K562 (cell line): ENCODE results near the gene ASIC1. TPM values are rescaled to one million over a fixed set of nuclear protein-coding genes. Genes with fewer than 3 reads are reported as not detected.

Experiments used
- CBFB ChIP-seq: sonication (generic); formaldehyde crosslinking; IDR thresholded peaks from 2 replicates; pipeline ENCODE4 v1.4.0; 2020; ENCODE audit warnings: mild to moderate bottlenecking, missing genetic modification reagents
- CEBPG ChIP-seq, 3 experiments: fragments of 200-800 bp in 1 of 3; sonication (Bioruptor generic) in 1 of 3; sonication (generic) in 1 of 3; formaldehyde crosslinking in 1 of 3; IDR thresholded peaks in 2 of 3; conservative IDR thresholded peaks in 1 of 3; 2 replicates each; pipeline versions ENCODE4 v1.6.1 to v1.8.0; 2016 to 2022; ENCODE audit warnings: missing compliant biosample characterization in 2 of 3, missing genetic modification characterization in 2 of 3, mild to moderate bottlenecking in 1 of 3, missing genetic modification reagents in 1 of 3
- HBP1 ChIP-seq: fragments of 450-650 bp; formaldehyde crosslinking; IDR thresholded peaks from 2 replicates; pipeline ENCODE4 v1.4.0; 2022; ENCODE audit warnings: missing genetic modification characterization
- HMBOX1 ChIP-seq: sonication (generic); IDR thresholded peaks from 2 replicates; pipeline ENCODE4 v1.6.1; 2016
- HMG20A ChIP-seq: fragments of 450-650 bp; formaldehyde crosslinking; conservative IDR thresholded peaks from 2 replicates; pipeline ENCODE4 v1.4.0; 2020; ENCODE audit warnings: mild to moderate bottlenecking, mixed read lengths
- IRF1 ChIP-seq: sonication (generic); formaldehyde crosslinking; IDR thresholded peaks from 2 replicates; pipeline ENCODE4 v1.8.0; 2022; ENCODE audit warnings: missing genetic modification reagents, mild to moderate bottlenecking, borderline replicate concordance
- MAZ ChIP-seq, 2 experiments: fragments of 450-650 bp in 1 of 2; sonication (generic) in 1 of 2; formaldehyde crosslinking; IDR thresholded peaks in 1 of 2; conservative IDR thresholded peaks in 1 of 2; 2 replicates each; pipeline versions ENCODE4 v1.4.0 to v1.5.0; 2020; ENCODE audit warnings: mild to moderate bottlenecking in 1 of 2, missing genetic modification reagents in 1 of 2
- MTA2 ChIP-seq: fragments of 450-650 bp; IDR thresholded peaks from 2 replicates; pipeline ENCODE4 v1.6.1; 2016; ENCODE audit warnings: low read depth
- PTTG1 ChIP-seq: fragments of 450-650 bp; IDR thresholded peaks from 2 replicates; pipeline ENCODE4 v1.6.1; 2016; ENCODE audit warnings: low read depth, mild to moderate bottlenecking, missing genetic modification characterization, missing compliant biosample characterization
- RBM25 ChIP-seq: fragments of 200-400 bp; formaldehyde crosslinking; IDR thresholded peaks from 2 replicates; pipeline ENCODE4 v1.6.1; 2018; ENCODE audit warnings: low read length, low read depth, moderate library complexity; ENCODE audit not compliant: severe bottlenecking
- SAP30 ChIP-seq: fragments of 200-600 bp; sonication (generic); IDR thresholded peaks from 2 replicates; pipeline ENCODE4 v1.6.1; 2012; ENCODE audit warnings: borderline replicate concordance, low read depth, mild to moderate bottlenecking, moderate library complexity, low read length, control low read depth, inconsistent platforms; ENCODE audit not compliant: insufficient read depth, poor library complexity, severe bottlenecking
- SIN3A ChIP-seq, 2 experiments: fragments of 150-350 bp in 1 of 2; IDR thresholded peaks; 2 replicates each; pipeline ENCODE4 v1.6.1; 2011 to 2016; ENCODE audit warnings: borderline replicate concordance in 2 of 2, low read depth in 2 of 2, low read length in 2 of 2, mild to moderate bottlenecking in 2 of 2, moderate library complexity in 2 of 2; ENCODE audit not compliant: control insufficient read depth in 1 of 2
- SIN3B ChIP-seq: fragments of 450-650 bp; IDR thresholded peaks from 2 replicates; pipeline ENCODE4 v1.6.1; 2017; ENCODE audit warnings: low read depth, mild to moderate bottlenecking, moderate library complexity
- TEAD4 ChIP-seq, 2 experiments: sonication (generic) in 1 of 2; formaldehyde crosslinking in 1 of 2; IDR thresholded peaks; 2 replicates each; pipeline versions ENCODE4 v1.6.1 to v1.8.0; 2012 to 2022; ENCODE audit warnings: borderline replicate concordance in 1 of 2, inconsistent platforms in 1 of 2, low read length in 1 of 2, mild to moderate bottlenecking in 1 of 2, missing genetic modification reagents in 1 of 2
- VEZF1 ChIP-seq: fragments of 200-800 bp; sonication (Bioruptor generic); IDR thresholded peaks from 2 replicates; pipeline ENCODE4 v1.6.1; 2017; ENCODE audit warnings: missing genetic modification characterization, missing compliant biosample characterization
- YY1 ChIP-seq, 3 experiments: IDR thresholded peaks; 2 replicates each; pipeline ENCODE4 v1.6.1; 2011; ENCODE audit warnings: low read length in 2 of 3, mild to moderate bottlenecking in 2 of 3, moderate library complexity in 2 of 3, borderline replicate concordance in 1 of 3, control low read depth in 1 of 3, low read depth in 1 of 3; ENCODE audit not compliant: insufficient read depth in 3 of 3, insufficient replicate concordance in 2 of 3, control insufficient read depth in 1 of 3, insufficient read length in 1 of 3; ENCODE audit errors: extremely low read depth in 1 of 3
- ZNF224 ChIP-seq: sonication (generic); formaldehyde crosslinking; IDR thresholded peaks from 2 replicates; pipeline ENCODE4 v1.8.0; 2022; ENCODE audit warnings: mild to moderate bottlenecking, missing genetic modification reagents
- ZNF699 ChIP-seq: fragments of 250-450 bp; sonication (Bioruptor Pico); IDR thresholded peaks from 2 replicates; pipeline ENCODE4 v1.8.0; 2021; ENCODE audit warnings: mild to moderate bottlenecking, moderate library complexity; ENCODE audit not compliant: insufficient replicate concordance
- polyA plus RNA-seq, 8 experiments: library from polyadenylated mRNA; depleted of rRNA in 4 of 8; stranded (reverse) in 5 of 8; unstranded in 3 of 8; fragments of >200 nt; fragmentation: Nextera tagmentation in 2 of 8; fragmentation: Illumina TruSeq in 1 of 8; extraction: Ambion mirVana in 2 of 8; extraction: Trizol in 1 of 8; gene quantifications; 2 replicates each; pipeline versions ENCODE4 v1.2.1 to v1.2.3, GENCODE V29; 2011 to 2014; ENCODE audit warnings: inconsistent platforms in 1 of 8, missing spikeins in 1 of 8
- total RNA-seq, 7 experiments: library from RNA; depleted of rRNA in 6 of 7; stranded (reverse); fragments of >200 nt in 6 of 7; fragmentation: Illumina TruSeq in 2 of 7; extraction: Trizol in 2 of 7; gene quantifications; 2 replicates each; pipeline versions ENCODE4 v1.2.1 to v1.2.3, GENCODE V29; 2011 to 2021; ENCODE audit warnings: low replicate concordance in 1 of 7

The ASIC1 gene
- total and polyA plus RNA-seq, 9 of the 15 experiments (the other 6 are each of a cell fraction or from before 2014, with no cell fraction given): 0.01 to 1.7 (median 0.45) TPM

GRCh38 chr12:50055831-50056638 is 1.4 kb upstream of the ASIC1 start (continued):
- TF ChIP-seq ZNF699 (CRISPR knock-in tag): no peak
- TF ChIP-seq HMBOX1: no peak
- no peak for TF ChIP-seq PTTG1 (tag)
- no peak for TF ChIP-seq RBM25
- TF ChIP-seq MAZ (CRISPR knock-in tag; conservative IDR thresholded peaks at IDR 0.05 in 1 of 2, IDR thresholded peaks at IDR 0.05 in 1 of 2): peak; percentile 33 to 70; a peak in 2 of 4 replicates
- TF ChIP-seq CBFB (CRISPR knock-in tag): no peak
- TF ChIP-seq HBP1 (CRISPR knock-in tag): no peak
- 0 out of 2 replicates have a peak, but pooled peaks have one; percentile 30 for TF ChIP-seq VEZF1 (CRISPR knock-in tag)
- no peak for TF ChIP-seq HMG20A (CRISPR knock-in tag)
- TF ChIP-seq IRF1 (CRISPR knock-in tag): no peak
- TF ChIP-seq MTA2: no peak
- TF ChIP-seq SIN3B: no peak
- TF ChIP-seq CEBPG (CRISPR knock-in tag; IDR thresholded peaks at IDR 0.05): no peak
- TF ChIP-seq CEBPG (tag; conservative IDR thresholded peaks at IDR 0.05 in 1 of 2, IDR thresholded peaks at IDR 0.05 in 1 of 2): no peak
- no peak for TF ChIP-seq ZNF224
- no peak for TF ChIP-seq TEAD4 (IDR thresholded peaks at IDR 0.05; ENCODE audit: low read length)
- no peak for TF ChIP-seq TEAD4 (CRISPR knock-in tag; IDR thresholded peaks at IDR 0.05; ENCODE audit: borderline replicate concordance)
- no peak for TF ChIP-seq SAP30
- TF ChIP-seq YY1 (IDR thresholded peaks at IDR 0.05; ENCODE audit: borderline replicate concordance in 1 of 3, control insufficient read depth in 1 of 3, extremely low read depth in 1 of 3, insufficient read depth in 3 of 3, insufficient read length in 1 of 3, insufficient replicate concordance in 2 of 3, low read depth in 1 of 3, low read length in 2 of 3): peak in 1 of 3 experiments; percentile 60
- TF ChIP-seq SIN3A (IDR thresholded peaks at IDR 0.05; ENCODE audit: borderline replicate concordance in 2 of 2, control insufficient read depth in 1 of 2, low read depth in 2 of 2, low read length in 2 of 2): no peak; a peak in 1 of 4 replicates
